Heart right ventricle (tissue), 16 donors: ENCODE data around the gene DNAJB9. TPM values are rescaled to one million over a fixed set of nuclear protein-coding genes. Genes with fewer than 3 reads are reported as not detected.
"Not testable (repeated sequence)": the region's sequence is repeated elsewhere in the genome, so short reads cannot be mapped to it uniquely, and the experiment has no call there.

Source experiments
- ATAC-seq, 8 donors: fragments of 200-7000 bp; cut with Tn5 transposase; one replicate each; pipeline ENCODE4 v1.9.1; 2020; ENCODE audit warnings: mild to moderate bottlenecking in 8 of 8, moderate library complexity in 8 of 8, moderate number of reproducible peaks in 1 of 8
- DNase-seq, 2 donors: peaks; one replicate each; pipeline ENCODE4 v3.0.0-alpha.2; 2020
- H3K27ac ChIP-seq, 10 donors: fragments of 200-600 bp; sonication (generic) in 2 of 10; one replicate each; pipeline versions ENCODE4 v1.5.0 to v1.8.0; 2020 to 2022; ENCODE audit warnings: mild to moderate bottlenecking in 3 of 10
- H3K27me3 ChIP-seq, 7 donors: fragments of 200-600 bp; one replicate each; pipeline ENCODE4 v1.8.0; 2021 to 2022; ENCODE audit warnings: mild to moderate bottlenecking in 2 of 7
- H3K36me3 ChIP-seq, 9 donors: fragments of 200-600 bp; sonication (generic) in 1 of 9; one replicate each; pipeline versions ENCODE4 v1.5.0 to v1.8.0; 2020 to 2022; ENCODE audit warnings: mild to moderate bottlenecking in 2 of 9
- H3K4me1 ChIP-seq, 9 donors: fragments of 200-600 bp; sonication (generic) in 1 of 9; one replicate each; pipeline versions ENCODE4 v1.5.0 to v1.8.0; 2020 to 2022; ENCODE audit warnings: mild to moderate bottlenecking in 4 of 9
- H3K4me3 ChIP-seq, 10 donors: fragments of 200-600 bp; sonication (generic) in 2 of 10; one replicate each; pipeline versions ENCODE4 v1.5.0 to v1.8.0; 2020 to 2022; ENCODE audit warnings: mild to moderate bottlenecking in 7 of 10, moderate library complexity in 2 of 10
- H3K9me3 ChIP-seq, 11 donors: fragments of 200-600 bp in 10 of 11; sonication (generic) in 2 of 11; one replicate each; pipeline versions ENCODE4 v1.5.0 to v1.8.0; 2013 to 2022; ENCODE audit warnings: mild to moderate bottlenecking in 2 of 11, control low read depth in 1 of 11, moderate library complexity in 1 of 11
- WGBS, 2 donors: extraction: QIAGEN DNeasy Blood & Tissue Kit; methylation state at CpG; one replicate each; pipeline ENCODE4 v1.1.7; 2013; ENCODE audit warnings: inconsistent platforms in 1 of 2; 5-methylcytosine and 5-hydroxymethylcytosine counted together
- intact Hi-C, 10 donors: fragments of 100-400 bp; cut with DNase I; formaldehyde crosslinking; loops; one replicate each; pipeline versions ENCODE4 v1.11.1 to v1.14.2; 2022
- polyA plus RNA-seq, 2 donors: library from polyadenylated mRNA; stranded (reverse); fragments of 200-250 nt; gene quantifications; one replicate each; pipeline ENCODE4 v1.2.3, GENCODE V29; 2013
- total RNA-seq, 10 donors: library from RNA; stranded (reverse); fragmentation: NEBNext Ultra II Directional in 3 of 10; extraction: Animal tissue kit (Norgen Biotek cat#: 25700) in 3 of 10; gene quantifications; one replicate each; pipeline versions ENCODE4 v1.2.1 to v1.2.4, GENCODE V29; 2021 to 2023
- TF ChIP-seq, protein P1 (sequence below), 9 donors: fragments of 200-600 bp; sonication (generic) in 2 of 9; IDR thresholded peaks; one replicate each; pipeline versions ENCODE4 v1.5.0 to v1.8.0; 2021 to 2022; ENCODE audit warnings: antibody characterized with exemption in 9 of 9, mild to moderate bottlenecking in 5 of 9, moderate library complexity in 1 of 9
- donor health status: Arrhythmogenic right ventricular cardiomyopathy.
- donor health status: ischemic (EF 13 %, LVEDD 7.1; RV severe dilation, severe dysfunction).
- donor health status: healthy with polysubstance abuse.
- donor health status: DM: no; HTN: yes; CAD: no.
- donor health status: DM: no; HTN: no; CAD: no.
- donor health status: ischemic (EF 25% LVEDD 6.9; RV normal size, moderate dysfunction).
- donor health status: ischemic (EF 25% LVEDD 5.7; RV mildly dilated, moderate dysfunction).
- donor health status: healthy.
- donor health status: DM: yes; HTN: yes; CAD: no.
- donor health status: Ischemic cardiomyopathy.
- donor health status: ischemic (EF 35%, LVEDD 5.7; RV mildly dilated, moderate dysfunction).
- donor health status: nonischemic (EF 11% LVEDD 7.7; RV severe dilation, severe dysfunction).
- donor health status: DM: yes; HTN: yes; CAD: no.
- donor health status: PGD.
- donor health status: ischemic (EF 29% LVEDD 5.4; RV normal size, mild dysfunction).
- donor health status: nonischemic (EF 23%, LVEDD 6.1; RV moderate dilation, normal function).

Gene DNAJB9
- total and polyA plus RNA-seq, 12 donors, result 10.1 to 59.1 (median 45.4) TPM

DNA sequence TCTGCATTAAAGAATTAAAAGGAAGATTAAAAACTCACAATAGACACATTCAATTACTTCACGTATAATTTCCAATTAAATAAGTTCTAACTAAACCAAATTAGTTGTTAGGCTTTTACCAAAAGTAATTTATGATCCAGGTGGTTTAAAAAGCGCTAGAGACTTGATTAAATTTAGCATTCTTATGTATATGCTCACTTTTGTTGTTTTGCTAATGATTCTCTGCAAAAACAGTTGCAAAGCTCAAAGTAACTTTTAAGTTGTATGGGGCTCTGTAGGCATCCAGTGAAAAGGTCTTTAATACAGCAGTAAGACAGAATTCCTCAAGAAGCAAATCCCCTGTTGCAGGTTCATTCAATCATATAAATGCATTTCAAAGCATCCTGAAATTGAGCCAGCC, 28.2 kb upstream of the DNAJB9 start:
- no peak for ATAC-seq
- no peak overlapping the region for H3K27ac ChIP-seq
- no peak overlapping the region for H3K4me3 ChIP-seq
- H3K4me1 ChIP-seq, result no peaks in the 10 kb centered on the region
- intact Hi-C loops, result no loop called here
- no peak for DNase-seq
- H3K9me3 ChIP-seq, result no peaks in the 10 kb centered on the region
- WGBS, 2 donors, result 67 to 80% methylated on average over 2 of the region's 2 CpGs
- H3K36me3 ChIP-seq, result no peaks in the 10 kb centered on the region
- no peaks in the 10 kb centered on the region for H3K27me3 ChIP-seq
- TF ChIP-seq, protein P1, sequence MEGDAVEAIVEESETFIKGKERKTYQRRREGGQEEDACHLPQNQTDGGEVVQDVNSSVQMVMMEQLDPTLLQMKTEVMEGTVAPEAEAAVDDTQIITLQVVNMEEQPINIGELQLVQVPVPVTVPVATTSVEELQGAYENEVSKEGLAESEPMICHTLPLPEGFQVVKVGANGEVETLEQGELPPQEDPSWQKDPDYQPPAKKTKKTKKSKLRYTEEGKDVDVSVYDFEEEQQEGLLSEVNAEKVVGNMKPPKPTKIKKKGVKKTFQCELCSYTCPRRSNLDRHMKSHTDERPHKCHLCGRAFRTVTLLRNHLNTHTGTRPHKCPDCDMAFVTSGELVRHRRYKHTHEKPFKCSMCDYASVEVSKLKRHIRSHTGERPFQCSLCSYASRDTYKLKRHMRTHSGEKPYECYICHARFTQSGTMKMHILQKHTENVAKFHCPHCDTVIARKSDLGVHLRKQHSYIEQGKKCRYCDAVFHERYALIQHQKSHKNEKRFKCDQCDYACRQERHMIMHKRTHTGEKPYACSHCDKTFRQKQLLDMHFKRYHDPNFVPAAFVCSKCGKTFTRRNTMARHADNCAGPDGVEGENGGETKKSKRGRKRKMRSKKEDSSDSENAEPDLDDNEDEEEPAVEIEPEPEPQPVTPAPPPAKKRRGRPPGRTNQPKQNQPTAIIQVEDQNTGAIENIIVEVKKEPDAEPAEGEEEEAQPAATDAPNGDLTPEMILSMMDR (IDR thresholded peaks at IDR 0.05), result no peak

DNA sequence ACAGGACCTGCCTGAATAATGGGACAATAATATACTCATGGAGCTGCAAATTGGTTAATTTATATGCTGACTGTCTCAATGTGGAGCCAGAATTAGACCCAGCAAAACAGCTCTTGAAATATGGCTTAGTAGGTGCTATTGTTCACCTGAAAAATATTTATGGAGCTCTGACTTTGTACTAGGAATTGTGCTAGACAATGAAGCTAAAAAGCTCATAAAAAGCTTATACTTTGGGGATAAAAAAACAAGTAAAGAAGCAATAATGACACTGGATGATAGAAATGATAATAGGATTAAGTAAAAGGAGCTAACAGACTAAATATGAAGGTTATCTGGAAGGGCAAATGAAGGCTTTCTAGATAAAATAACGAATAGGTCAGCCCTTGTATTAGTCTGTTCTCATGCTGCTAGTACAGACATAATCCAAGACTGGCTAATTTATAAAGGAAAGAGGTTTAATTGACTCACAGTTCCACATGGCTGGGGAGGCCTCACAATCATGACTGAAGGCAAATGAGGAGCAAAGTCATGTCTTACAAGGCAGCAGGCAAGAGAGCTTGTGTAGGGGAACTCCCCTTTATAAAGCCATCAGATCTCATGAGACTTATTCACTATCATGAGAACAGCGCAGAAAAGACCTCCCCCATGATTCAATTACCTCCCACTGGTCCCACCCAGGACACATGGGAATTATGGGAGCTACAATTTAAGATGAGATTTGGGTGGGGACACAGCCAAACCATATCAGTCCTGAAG, 21.4 kb upstream of the DNAJB9 start:
- DNase-seq, result not testable (repeated sequence)

DNA sequence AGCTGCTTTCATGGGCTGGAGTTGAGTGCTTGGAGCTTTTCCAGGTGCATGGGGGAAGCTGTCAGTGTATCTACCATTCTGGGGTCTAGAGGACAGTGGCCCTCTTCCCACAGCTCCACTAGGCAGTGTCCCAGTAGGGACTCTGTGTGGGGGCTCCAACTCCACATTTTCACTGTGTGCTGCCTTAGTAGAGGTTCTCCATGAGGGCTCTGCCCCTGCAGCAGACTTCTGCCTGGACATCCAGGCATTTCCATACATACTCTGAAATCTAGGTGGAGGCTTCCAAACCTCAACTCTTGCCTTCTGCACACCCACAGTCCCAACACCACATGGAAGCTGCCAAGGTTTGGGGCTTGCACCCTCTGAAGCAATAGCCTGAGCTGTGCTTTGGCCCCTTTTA, 13.0 kb upstream of the DNAJB9 start:
- H3K27ac ChIP-seq, intact Hi-C loops, H3K27me3 ChIP-seq, H3K36me3 ChIP-seq, H3K4me1 ChIP-seq, DNase-seq, H3K4me3 ChIP-seq, ATAC-seq: not testable (repeated sequence)
- peaks cover 0 to 35% (median 7%) of the 10 kb centered on the region in 11 donors for H3K9me3 ChIP-seq

More for the DNA sequence above, 21.4 kb upstream of the DNAJB9 start:
- H3K9me3 ChIP-seq, H3K4me1 ChIP-seq, ATAC-seq, H3K4me3 ChIP-seq, H3K27me3 ChIP-seq, intact Hi-C loops, H3K36me3 ChIP-seq, H3K27ac ChIP-seq: not testable (repeated sequence)
- WGBS, 2 donors, result 69 to 70% methylated on average over 2 of the region's 2 CpGs

DNA sequence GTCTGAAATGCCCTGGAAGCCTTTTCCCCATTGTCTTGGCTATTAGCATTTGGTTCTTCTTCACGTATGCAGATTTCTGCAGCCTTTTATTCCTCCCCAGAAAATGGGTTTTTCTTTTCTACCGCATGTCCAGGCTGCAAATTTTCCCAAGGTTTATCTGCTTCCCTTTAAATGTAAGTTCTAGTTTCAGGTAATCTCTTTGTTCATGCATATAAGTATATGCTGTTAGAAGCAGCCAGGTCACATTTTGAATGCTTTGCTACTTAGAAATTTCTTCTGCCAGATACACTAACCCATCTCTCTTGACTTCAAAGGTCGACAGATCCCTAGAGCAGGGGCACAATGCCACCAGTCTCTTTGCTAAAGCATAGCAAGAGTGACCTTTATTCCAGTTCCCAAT, 12.5 kb upstream of the DNAJB9 start:
- ATAC-seq (no peak), DNase-seq (no peak)
- 98% methylated on average over 3 of the region's 3 CpGs for WGBS, 2 donors
- Histone ChIP-seq H3K9me3 (peaks cover 0 to 35% (median 7%) of the 10 kb centered on the region in 11 donors), H3K4me1 (peaks cover 0 to 6% (median 0%) of the 10 kb centered on the region in 9 donors), H3K4me3 (no peak overlapping the region), H3K27ac (no peak overlapping the region), H3K27me3 (no peaks in the 10 kb centered on the region), H3K36me3 (peaks cover 0 to 4% (median 0%) of the 10 kb centered on the region in 9 donors)
- TF ChIP-seq, protein P1 (IDR thresholded peaks at IDR 0.05), result no peak
- intact Hi-C loops, result no loop called here

DNA sequence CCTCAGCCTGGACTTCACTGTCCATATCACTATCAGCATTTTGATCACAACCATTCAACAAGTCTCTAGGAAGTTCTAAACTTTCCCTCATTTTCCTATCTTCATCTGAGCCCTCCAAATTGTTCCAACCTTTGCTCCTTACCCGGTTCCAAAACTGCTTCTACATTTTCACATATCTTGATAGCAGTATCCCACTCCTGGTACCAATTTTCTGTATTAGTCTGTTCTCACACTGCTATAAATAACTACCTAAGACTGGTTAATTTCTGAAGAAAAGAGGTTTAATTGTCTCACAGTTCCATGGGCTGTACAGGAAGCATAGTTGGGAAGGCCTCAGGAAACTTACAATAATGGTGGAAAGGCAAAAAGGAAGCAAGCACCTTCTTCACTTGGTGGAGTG, 12.1 kb upstream of the DNAJB9 start:
- Histone ChIP-seq H3K27ac (no peak overlapping the region), H3K4me1 (peaks cover 0 to 6% (median 0%) of the 10 kb centered on the region in 9 donors), H3K9me3 (peaks cover 0 to 35% (median 7%) of the 10 kb centered on the region in 11 donors), H3K4me3 (no peak overlapping the region), H3K36me3 (peaks cover 0 to 4% (median 0%) of the 10 kb centered on the region in 9 donors), H3K27me3 (no peaks in the 10 kb centered on the region)
- intact Hi-C loops, result no loop called here
- TF ChIP-seq, protein P1 (IDR thresholded peaks at IDR 0.05), result no peak
- ATAC-seq (no peak), DNase-seq (no peak)
- WGBS, 2 donors, result 97 to 99% methylated on average over 1 of the region's 1 CpG
